Epithelial cell of proximal tubule (primary cell): ENCODE data around the gene PARN. TPM values are rescaled to one million over a fixed set of nuclear protein-coding genes. Genes with fewer than 3 reads are reported as not detected.

Source experiments
- DNase-seq: peaks from one replicate; pipeline ENCODE4 v3.0.0-alpha.2; 2011; ENCODE audit warnings: low read depth
- H3K4me3 ChIP-seq: 2 replicates; pipeline ENCODE4 v1.5.1; 2011; ENCODE audit warnings: low read depth, mild to moderate bottlenecking, low read length
- CTCF ChIP-seq: conservative IDR thresholded peaks from 2 replicates; pipeline ENCODE4 v1.5.1; 2012; ENCODE audit warnings: low read depth, mild to moderate bottlenecking, low read length
- total RNA-seq: library from RNA; depleted of rRNA; stranded (reverse); fragments of >200 nt; gene quantifications from 2 replicates; pipeline ENCODE4 v1.2.3, GENCODE V29; 2015

Gene PARN
- total RNA-seq, 1 donor from 2014 or later, result 28.5 TPM

- no peak overlapping the region for H3K4me3 ChIP-seq
- DNase-seq, result no peak
- TF ChIP-seq CTCF, result no peak
These were observed 157.7 kb downstream of the PARN start for GRCh38 chr16:14472357-14472756.

- no peak overlapping the region for H3K4me3 ChIP-seq
- TF ChIP-seq CTCF, result no peak
- DNase-seq, result no peak
These were observed 159.3 kb downstream of the PARN start for GRCh38 chr16:14470788-14471187.

GRCh38 chr16:14465799-14466198 is 164.3 kb downstream of the PARN start:
- no peak for DNase-seq
- no peak overlapping the region for H3K4me3 ChIP-seq
- no peak for TF ChIP-seq CTCF

GRCh38 chr16:14464796-14465195 is 165.3 kb downstream of the PARN start:
- no peak for DNase-seq
- TF ChIP-seq CTCF, result no peak
- H3K4me3 ChIP-seq, result no peak overlapping the region

GRCh38 chr16:14464192-14464591 is 165.9 kb downstream of the PARN start:
- no peak overlapping the region for H3K4me3 ChIP-seq
- DNase-seq, result no peak
- no peak for TF ChIP-seq CTCF

GRCh38 chr16:14462811-14463210 is 167.2 kb downstream of the PARN start:
- peak; percentile 59 for DNase-seq

More at GRCh38 chr16:14462811-14463210, 167.2 kb downstream of the PARN start:
- H3K4me3 ChIP-seq, result no peak overlapping the region
- TF ChIP-seq CTCF, result no peak
